Upper lobe of right lung (tissue), 1 donor: ENCODE measurements around the gene IRF2BPL. TPM values are rescaled to one million over a fixed set of nuclear protein-coding genes. Genes with fewer than 3 reads are reported as not detected.
A peak's percentile ranks its signal among the peaks of the same experiment; 100 is the strongest.

Experiments
- ATAC-seq: fragments of 200-7000 bp; cut with Tn5 transposase; one replicate; pipeline ENCODE4 v1.9.1; 2020; ENCODE audit warnings: mild to moderate bottlenecking, moderate library complexity
- DNase-seq: peaks from one replicate; pipeline ENCODE4 v3.0.0-alpha.2; 2020
- H3K27ac ChIP-seq: fragments of 200-600 bp; one replicate; pipeline ENCODE4 v1.8.0; 2022
- H3K27me3 ChIP-seq: fragments of 200-600 bp; one replicate; pipeline ENCODE4 v1.8.0; 2022; ENCODE audit warnings: mild to moderate bottlenecking
- H3K36me3 ChIP-seq: fragments of 200-600 bp; one replicate; pipeline ENCODE4 v1.8.0; 2022
- H3K4me1 ChIP-seq: fragments of 200-600 bp; one replicate; pipeline ENCODE4 v1.8.0; 2022
- H3K4me3 ChIP-seq: fragments of 200-600 bp; one replicate; pipeline ENCODE4 v1.8.0; 2022; ENCODE audit warnings: mild to moderate bottlenecking
- H3K9me3 ChIP-seq: fragments of 200-600 bp; one replicate; pipeline ENCODE4 v1.8.0; 2022
- CTCF ChIP-seq: fragments of 200-600 bp; IDR thresholded peaks from one replicate; pipeline ENCODE4 v1.8.0; 2022; ENCODE audit warnings: antibody characterized with exemption
- intact Hi-C: fragments of 100-400 bp; cut with DNase I; formaldehyde crosslinking; loops from one replicate; pipeline ENCODE4 v1.11.0; 2022
- total RNA-seq: library from RNA; stranded (reverse); fragmentation: NEBNext Ultra II Directional; extraction: Animal tissue kit (Norgen Biotek cat#: 25700); gene quantifications from one replicate; pipeline ENCODE4 v1.2.1, GENCODE V29; 2021
- donor health status: DM: no; HTN: yes; CAD: no; lungs with severe emphysema.

IRF2BPL gene
- total RNA-seq, 1 donor from 2014 or later = 50.6 TPM

DNA sequence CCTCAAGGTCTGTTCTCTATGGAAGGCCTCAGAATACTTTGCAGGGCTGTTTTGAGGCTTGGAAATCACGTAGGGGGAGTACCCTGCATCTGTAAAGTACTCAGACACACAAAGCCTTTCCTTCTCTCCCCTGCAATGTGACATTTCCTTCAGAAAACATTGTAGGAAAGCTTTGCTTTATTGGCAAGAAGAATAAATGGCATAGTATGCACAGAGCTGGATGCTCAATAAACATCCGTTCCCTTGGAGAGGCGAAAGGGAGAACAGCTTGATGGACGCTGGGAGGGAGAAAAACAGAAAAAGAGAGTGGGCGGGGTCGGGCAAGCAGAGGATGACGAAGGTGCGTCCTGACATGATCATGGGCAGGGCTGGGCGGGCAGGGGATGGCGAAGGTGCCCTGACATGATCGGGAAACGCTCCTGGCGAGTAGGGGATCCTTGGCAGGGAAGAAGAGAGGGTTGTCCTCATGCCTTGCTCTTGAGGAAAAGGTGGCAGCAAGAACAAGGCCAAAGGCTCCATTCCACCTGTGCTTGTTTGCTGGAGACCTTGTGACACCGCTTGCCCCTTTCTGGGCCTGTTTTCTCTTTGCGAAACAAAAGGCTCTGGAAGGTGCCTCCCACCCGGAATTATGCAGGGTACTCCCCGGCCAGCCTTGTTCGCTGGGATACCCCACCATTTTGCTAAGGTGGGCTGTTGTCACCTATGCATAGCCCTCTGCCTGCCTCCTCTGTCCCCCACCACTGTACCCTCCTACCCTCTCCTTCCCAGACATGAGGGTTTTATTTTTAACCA, 21.1 kb downstream of the IRF2BPL start:
- no peak for DNase-seq
- peaks cover 42% of the 10 kb centered on the region for H3K4me1 ChIP-seq
- H3K4me3 ChIP-seq = no peak overlapping the region
- no peak for ATAC-seq
- peak overlapping the region; percentile 76 for H3K27ac ChIP-seq
- no peaks in the 10 kb centered on the region for H3K9me3 ChIP-seq
- H3K27me3 ChIP-seq = no peaks in the 10 kb centered on the region
- intact Hi-C loops = no loop called here
- TF ChIP-seq CTCF = no peak
- H3K36me3 ChIP-seq = no peaks in the 10 kb centered on the region

DNA sequence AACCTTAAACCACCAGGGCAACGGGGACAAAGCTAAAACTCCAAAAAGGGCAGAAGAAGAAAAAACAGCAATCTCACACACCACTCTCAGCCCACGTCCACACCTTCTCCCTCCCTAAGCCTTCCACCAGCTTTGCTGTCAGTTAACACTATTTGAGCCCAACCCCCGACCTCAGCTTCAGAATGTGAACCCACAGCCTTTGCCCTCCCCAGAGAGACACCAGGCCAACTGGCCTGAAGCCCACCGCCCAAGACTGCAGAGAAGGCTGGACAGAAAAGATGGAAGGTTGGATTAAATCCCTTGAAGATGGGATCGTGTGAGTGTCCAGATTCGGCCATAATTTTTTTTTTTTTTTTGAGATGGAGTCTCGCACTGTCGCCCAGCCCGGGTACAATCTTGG, 22.4 kb downstream of the IRF2BPL start:
- intact Hi-C loops = no loop called here
- TF ChIP-seq CTCF = no peak
- ATAC-seq (no peak), DNase-seq (no peak)
- Histone ChIP-seq H3K27me3 (no peaks in the 10 kb centered on the region), H3K4me1 (peaks cover 42% of the 10 kb centered on the region), H3K36me3 (no peaks in the 10 kb centered on the region), H3K9me3 (no peaks in the 10 kb centered on the region), H3K4me3 (no peak overlapping the region), H3K27ac (peak overlapping the region; percentile 36)

- H3K36me3 ChIP-seq = no peaks in the 10 kb centered on the region
- intact Hi-C loops = no loop called here
- DNase-seq (no peak), ATAC-seq (no peak)
- H3K4me1 ChIP-seq = peaks cover 42% of the 10 kb centered on the region
- H3K9me3 ChIP-seq = no peaks in the 10 kb centered on the region
- H3K4me3 ChIP-seq = no peak overlapping the region
- H3K27me3 ChIP-seq = no peaks in the 10 kb centered on the region
- H3K27ac ChIP-seq = peak overlapping the region; percentile 36
- no peak for TF ChIP-seq CTCF
Observed at GRCh38 chr14:77005559-77005958, 22.9 kb downstream of the IRF2BPL start.

DNA sequence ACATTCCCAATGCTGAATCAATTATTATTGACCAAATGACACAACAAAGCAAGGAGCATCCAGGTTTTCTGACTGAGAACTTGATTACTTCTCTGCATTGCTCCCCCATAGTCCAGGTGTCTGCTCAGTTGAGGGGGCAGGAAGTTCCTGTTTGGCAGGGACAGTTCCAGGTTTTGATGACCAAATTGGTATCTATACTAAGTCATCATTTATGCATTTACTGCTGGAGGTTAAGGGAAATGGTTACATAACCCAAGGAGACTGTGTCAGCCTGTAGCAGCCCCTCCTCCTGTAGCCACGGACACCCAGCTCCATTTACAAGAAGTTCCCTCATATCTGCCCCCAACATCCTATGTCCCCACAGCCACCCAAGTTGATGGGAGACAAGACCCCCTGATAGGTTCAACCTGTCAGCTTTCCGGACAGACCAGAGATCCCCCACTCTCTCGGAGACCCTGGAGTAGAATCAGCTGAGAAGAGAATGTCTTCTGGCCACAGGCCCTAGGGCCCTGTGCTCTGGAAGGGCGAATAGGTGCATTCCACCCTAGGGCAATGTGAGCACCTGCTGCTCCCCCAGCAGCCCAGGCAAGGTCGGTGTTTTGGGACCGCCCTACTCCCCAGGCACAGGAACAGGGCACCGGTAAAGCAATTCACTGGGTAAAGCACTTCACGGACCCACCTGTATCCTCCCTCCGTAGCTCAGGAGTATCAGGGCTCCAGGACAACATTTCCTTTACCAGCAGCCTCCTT, 23.6 kb downstream of the IRF2BPL start:
- Histone ChIP-seq H3K9me3 (no peaks in the 10 kb centered on the region), H3K4me3 (no peak overlapping the region), H3K27me3 (no peaks in the 10 kb centered on the region), H3K4me1 (peaks cover 46% of the 10 kb centered on the region), H3K36me3 (no peaks in the 10 kb centered on the region), H3K27ac (no peak overlapping the region)
- no peak for ATAC-seq
- DNase-seq = no peak
- intact Hi-C loops = no loop called here
- TF ChIP-seq CTCF = no peak

GRCh38 chr14:77003960-77004710, 24.4 kb downstream of the IRF2BPL start:
- no peaks in the 10 kb centered on the region for H3K36me3 ChIP-seq
- H3K4me3 ChIP-seq = no peak overlapping the region
- H3K4me1 ChIP-seq = peaks cover 46% of the 10 kb centered on the region
- H3K27me3 ChIP-seq = no peaks in the 10 kb centered on the region
- TF ChIP-seq CTCF = no peak
- intact Hi-C loops = no loop called here
- ATAC-seq = peak; percentile 79
- H3K9me3 ChIP-seq = no peaks in the 10 kb centered on the region
- DNase-seq = no peak
- no peak overlapping the region for H3K27ac ChIP-seq
